ENCODE measurements around the gene HORMAD2. TPM values are rescaled to one million over a fixed set of nuclear protein-coding genes. Genes with fewer than 3 reads are reported as not detected.

HORMAD2 gene
- polyA plus RNA-seq, 1 of the 3 experiments (the other 2 are of a cell fraction): not detected

GRCh38 chr22:30211124-30211820 lies 131.0 kb downstream of the HORMAD2 start:
- ChIA-PET CTCF (interaction anchor here (1.2 kb wide), 1 partner anchor 176 kb away, joined by 4 read pairs; the partner anchor contains the start of gene RNF215), POLR2A (no interaction called here)
- Histone ChIP-seq H3K9me3 (no peaks in the 10 kb centered on the region), H3K9ac (peak overlapping the region; percentile 53; the same call in 1 of the 2 replicates), H3K27me3 (ENCODE audit: insufficient read depth) (no peaks in the 10 kb centered on the region), H3K4me2 (no peak overlapping the region; the same call in 1 of the 2 replicates), H3K36me3 (replicated peaks in 1 of 2; ENCODE audit: control insufficient read depth in 1 of 2, insufficient read depth in 2 of 2, low read length in 1 of 2) (no peaks in the 10 kb centered on the region), H3K27ac (ENCODE audit: low read depth in 2 of 2, low read length in 1 of 2) (peak overlapping the region in 1 of 2 experiments; percentile 94; a peak in 2 of 4 replicates), H4K20me1 (ENCODE audit: insufficient read depth) (no peaks in the 10 kb centered on the region), H3K4me3 (ENCODE audit: low read depth in 2 of 2, low read length in 1 of 2) (no peak overlapping the region), H2AFZ (ENCODE audit: low read depth) (no peak overlapping the region), H3K79me2 (ENCODE audit: insufficient read depth) (no peaks in the 10 kb centered on the region), H3F3A (replicated peaks; ENCODE audit: insufficient read depth) (peaks cover 31% of the 10 kb centered on the region), H3K4me1 (ENCODE audit: control insufficient read depth in 1 of 2, insufficient read depth in 2 of 2, low read depth in 1 of 2, low read length in 1 of 2) (peaks cover 25 to 45% of the 10 kb centered on the region in 2 experiments), H3K9me2 (no peaks in the 10 kb centered on the region)
- peak; percentile 24 for DNase-seq
- 94% methylated on average over 17 of the region's 18 CpGs for WGBS (ENCODE audit: low lambda C conversion rate)
- TF ChIP-seq CTCF (IDR thresholded peaks at IDR 0.05) (no peak), POLR2AphosphoS5 (IDR thresholded peaks at IDR 0.05; ENCODE audit: low read depth, low read length) (no peak), GATA2 (CRISPR knock-in tag; IDR thresholded peaks at IDR 0.05) (no peak), TAF1 (IDR thresholded peaks at IDR 0.05; ENCODE audit: borderline replicate concordance, low read depth, low read length) (no peak), RAD21 (IDR thresholded peaks at IDR 0.05; ENCODE audit: low read length) (no peak), ELF1 (IDR thresholded peaks at IDR 0.05) (no peak), MAX (IDR thresholded peaks at IDR 0.05; ENCODE audit: low read depth) (no peak), YY1 (IDR thresholded peaks at IDR 0.05; ENCODE audit: low read depth) (no peak), USF1 (IDR thresholded peaks at IDR 0.05; ENCODE audit: borderline replicate concordance, low read depth) (no peak), NRF1 (IDR thresholded peaks at IDR 0.05; ENCODE audit: low read depth, low read length) (no peak)

- H3K27ac ChIP-seq (ENCODE audit: low read depth in 2 of 2, low read length in 1 of 2): peak overlapping the region in 1 of 2 experiments; percentile 28; a peak in 2 of 4 replicates
- POLR2A ChIA-PET: no interaction called here
- no peaks in the 10 kb centered on the region for H3K27me3 ChIP-seq (ENCODE audit: insufficient read depth)
- H3K9ac ChIP-seq: no peak overlapping the region
- no peaks in the 10 kb centered on the region for H4K20me1 ChIP-seq (ENCODE audit: insufficient read depth)
- H3K9me2 ChIP-seq: no peaks in the 10 kb centered on the region
- H2AFZ ChIP-seq (ENCODE audit: low read depth): no peak overlapping the region
- H3K4me2 ChIP-seq: no peak overlapping the region
- no peaks in the 10 kb centered on the region for H3K36me3 ChIP-seq (replicated peaks in 1 of 2; ENCODE audit: control insufficient read depth in 1 of 2, insufficient read depth in 2 of 2, low read length in 1 of 2)
- H3F3A ChIP-seq (replicated peaks; ENCODE audit: insufficient read depth): peaks cover 21% of the 10 kb centered on the region
- H3K4me1 ChIP-seq (ENCODE audit: control insufficient read depth in 1 of 2, insufficient read depth in 2 of 2, low read depth in 1 of 2, low read length in 1 of 2): peaks cover 25 to 33% of the 10 kb centered on the region in 2 experiments
- no peaks in the 10 kb centered on the region for H3K9me3 ChIP-seq
- 42% methylated on average over 5 of the region's 5 CpGs for WGBS (ENCODE audit: low lambda C conversion rate)
- 0 out of 2 replicates have a peak, but pooled peaks have one; percentile 25 for TF ChIP-seq RXRA (IDR thresholded peaks at IDR 0.05; ENCODE audit: borderline replicate concordance, low read depth)
- no peak for TF ChIP-seq TEAD4 (IDR thresholded peaks at IDR 0.05; ENCODE audit: borderline replicate concordance, insufficient read depth)
- TF ChIP-seq NFIC (IDR thresholded peaks at IDR 0.05; ENCODE audit: borderline replicate concordance): peak; percentile 28; the same call in 1 of the 2 replicates
- TF ChIP-seq FOXM1 (IDR thresholded peaks at IDR 0.05; ENCODE audit: low read depth): no peak
- 0 out of 2 replicates have a peak, but pooled peaks have one; percentile 5 for TF ChIP-seq SMC3 (IDR thresholded peaks at IDR 0.05; ENCODE audit: low read depth, low read length)
- TF ChIP-seq MXI1 (IDR thresholded peaks at IDR 0.05; ENCODE audit: low read depth, low read length): no peak
- CTCF ChIA-PET: interaction anchor here (0.9 to 1.2 kb wide), 2 partner anchors 68 to 175 kb away, joined by 3 to 4 read pairs; partner anchors contain the start of gene RNF215
- H3K4me3 ChIP-seq (ENCODE audit: low read depth in 2 of 2, low read length in 1 of 2): no peak overlapping the region
- DNase-seq: peak; percentile 30
- H3K79me2 ChIP-seq (ENCODE audit: insufficient read depth): no peaks in the 10 kb centered on the region
These were observed 132.2 kb downstream of the HORMAD2 start for GRCh38 chr22:30212363-30212995.
